HCT116 (cell line): ENCODE measurements around the gene DOCK1. TPM values are rescaled to one million over a fixed set of nuclear protein-coding genes. Genes with fewer than 3 reads are reported as not detected.

Source experiments
- ATAC-seq: fragments of 200-7000 bp; cut with Tn5 transposase; 2 replicates; pipeline ENCODE4 v1.9.1; 2020; ENCODE audit warnings: mild to moderate bottlenecking, moderate library complexity
- BruUV-seq: library from RNA; stranded (reverse); fragments of 400-500 nt; replicated peaks from 2 replicates; lab custom pipeline; 2021; lab: Mats Ljungman, UMichigan
- CTCF ChIA-PET: fragments of 300-600 bp; sonication (Branson Sonifier 250); formaldehyde crosslinking; loops from one replicate; lab custom pipeline; 2021; ENCODE audit warnings: antibody characterized with exemption; lab: Charles Lee
- POLR2A ChIA-PET: fragments of 300-600, 350-600 bp; sonication (Branson Sonifier 250); formaldehyde crosslinking; loops from one replicate; lab custom pipeline; 2021; ENCODE audit warnings: antibody characterized with exemption; lab: Charles Lee
- RAD21 ChIA-PET, 2 experiments: fragments of 300-600 bp; sonication (Branson Sonifier 250); formaldehyde crosslinking; loops; one replicate each; lab custom pipeline; 2023; ENCODE audit warnings: low total read pairs in 2 of 2; ENCODE audit not compliant: uncharacterized antibody in 2 of 2, unreplicated experiment in 2 of 2, low non-redundant PET in 1 of 2; lab: Charles Lee
- DNase-seq: peaks from one replicate; pipeline ENCODE4 v3.0.0-alpha.2; 2010; ENCODE audit warnings: low read depth, low spot score
- H2AFZ ChIP-seq: fragments of 200-600 bp; shearing (Covaris generic), sonication (generic); 2 replicates; pipeline ENCODE4 v1.6.1; 2017; ENCODE audit warnings: low read depth, mixed run types, mixed read lengths, antibody characterized with exemption, low read length; ENCODE audit not compliant: poor library complexity, severe bottlenecking
- H3K27ac ChIP-seq: 2 replicates; pipeline ENCODE4 v1.5.1; 2012; ENCODE audit warnings: low read depth, low read length
- H3K27me3 ChIP-seq: fragments of 200-600 bp; sonication (generic); 2 replicates; pipeline ENCODE4 v1.6.1; 2016; ENCODE audit warnings: mixed run types, low read length, mixed read lengths; ENCODE audit not compliant: insufficient read depth
- H3K36me3 ChIP-seq, 2 experiments: fragments of 200-500 bp in 1 of 2; fragments of 200-600 bp in 1 of 2; sonication (Bioruptor generic) in 1 of 2; sonication (generic) in 1 of 2; 2 replicates each; pipeline versions ENCODE4 v1.5.1 to v1.6.1; 2014 to 2016; ENCODE audit warnings: low read length in 2 of 2, inconsistent platforms in 1 of 2, mixed read lengths in 1 of 2, mixed run types in 1 of 2; ENCODE audit not compliant: insufficient read depth in 2 of 2, control insufficient read depth in 1 of 2
- H3K4me1 ChIP-seq, 2 experiments: fragments of 200-600 bp in 1 of 2; sonication (generic) in 1 of 2; 2 replicates each; pipeline versions ENCODE4 v1.5.1 to v1.6.1; 2012 to 2017; ENCODE audit warnings: low read length in 2 of 2, inconsistent platforms in 1 of 2, mild to moderate bottlenecking in 1 of 2, mixed read lengths in 1 of 2, mixed run types in 1 of 2, moderate library complexity in 1 of 2; ENCODE audit not compliant: insufficient read depth in 2 of 2, control insufficient read depth in 1 of 2
- H3K4me2 ChIP-seq: fragments of 200-600 bp; sonication (generic); 2 replicates; pipeline ENCODE4 v1.6.1; 2017; ENCODE audit warnings: mixed run types, low read length, mixed read lengths
- H3K4me3 ChIP-seq, 2 experiments: fragments of 200-600 bp in 1 of 2; sonication (generic) in 1 of 2; replicated peaks in 1 of 2; 2 replicates each; pipeline ENCODE4 v1.5.1; 2011 to 2016; ENCODE audit warnings: low read length in 2 of 2, control low read depth in 1 of 2, low read depth in 1 of 2, mild to moderate bottlenecking in 1 of 2, mixed read lengths in 1 of 2, mixed run types in 1 of 2
- H3K79me2 ChIP-seq: fragments of 200-600 bp; sonication (generic); 2 replicates; pipeline ENCODE4 v1.6.1; 2017; ENCODE audit warnings: mild to moderate bottlenecking, mixed run types, low read length, moderate library complexity, mixed read lengths; ENCODE audit not compliant: insufficient read depth
- H3K9ac ChIP-seq: fragments of 200-600 bp; sonication (generic); 2 replicates; pipeline ENCODE4 v1.6.1; 2016; ENCODE audit warnings: low read length, mixed read lengths
- H3K9me2 ChIP-seq: fragments of 200-600 bp; sonication (generic), shearing (Covaris generic); 2 replicates; pipeline ENCODE4 v1.6.1; 2017; ENCODE audit warnings: mixed run types, mild to moderate bottlenecking, moderate library complexity; ENCODE audit not compliant: insufficient read depth
- H3K9me3 ChIP-seq, 2 experiments: fragments of 200-500 bp in 1 of 2; fragments of 200-600 bp in 1 of 2; sonication (Bioruptor generic) in 1 of 2; sonication (generic) in 1 of 2; 2 replicates each; pipeline ENCODE4 v1.6.1; 2014 to 2017; ENCODE audit warnings: low read length in 2 of 2, mixed read lengths in 2 of 2, inconsistent platforms in 1 of 2, low read depth in 1 of 2, mild to moderate bottlenecking in 1 of 2, mixed run types in 1 of 2, moderate library complexity in 1 of 2; ENCODE audit not compliant: control insufficient read depth in 1 of 2, insufficient read depth in 1 of 2
- H4K20me1 ChIP-seq: fragments of 200-600 bp; sonication (generic), shearing (Covaris generic); 2 replicates; pipeline ENCODE4 v1.6.1; 2017; ENCODE audit warnings: mixed run types, mild to moderate bottlenecking, moderate library complexity; ENCODE audit not compliant: insufficient read depth
- ATF3 ChIP-seq: IDR thresholded peaks from 2 replicates; pipeline ENCODE4 v1.6.1; 2012
- CEBPB ChIP-seq: IDR thresholded peaks from 2 replicates; pipeline ENCODE4 v1.6.1; 2012; ENCODE audit warnings: low read depth
- CTCF ChIP-seq, 3 experiments: fragments of 200-600 bp in 1 of 3; sonication (generic) in 1 of 3; IDR thresholded peaks in 2 of 3; conservative IDR thresholded peaks in 1 of 3; 2 replicates each; pipeline ENCODE4 v1.5.1; 2012 to 2017; ENCODE audit warnings: low read depth in 2 of 3, low read length in 2 of 3, antibody characterized with exemption in 1 of 3, borderline replicate concordance in 1 of 3, control low read depth in 1 of 3, mild to moderate bottlenecking in 1 of 3, mixed read lengths in 1 of 3, mixed run types in 1 of 3, moderate library complexity in 1 of 3; ENCODE audit not compliant: insufficient read depth in 1 of 3
- REST ChIP-seq: IDR thresholded peaks from 2 replicates; pipeline ENCODE4 v1.6.1; 2012; ENCODE audit warnings: low read depth
- SP1 ChIP-seq: IDR thresholded peaks from 2 replicates; pipeline ENCODE4 v1.6.1; 2012; ENCODE audit warnings: low read depth
- SRF ChIP-seq: IDR thresholded peaks from 2 replicates; pipeline ENCODE4 v1.6.1; 2012; ENCODE audit warnings: low read depth
- YY1 ChIP-seq: IDR thresholded peaks from 2 replicates; pipeline ENCODE4 v1.6.1; 2011; ENCODE audit warnings: low read length, low read depth, moderate library complexity, mild to moderate bottlenecking; ENCODE audit not compliant: insufficient replicate concordance; ENCODE audit errors: extremely low read depth
- intact Hi-C: fragments of 100-400 bp; cut with micrococcal nuclease; formaldehyde crosslinking; loops from 2 replicates; pipeline ENCODE4 v1.10.0; 2022
- total RNA-seq: library from RNA; stranded (reverse); gene quantifications from one replicate; pipeline ENCODE4 v1.2.1, GENCODE V29; 2021; ENCODE audit not compliant: unreplicated experiment

The DOCK1 gene
- total RNA-seq, 1 experiment from 2014 or later = 46.5 TPM

- TF ChIP-seq CTCF (IDR thresholded peaks at IDR 0.05 in 2 of 3, conservative IDR thresholded peaks at IDR 0.05 in 1 of 3; ENCODE audit: borderline replicate concordance in 1 of 3, insufficient read depth in 1 of 3, low read depth in 2 of 3, low read length in 2 of 3) = no peak
- TF ChIP-seq SRF = no peak
- no peak for TF ChIP-seq YY1
- no peak for TF ChIP-seq CEBPB
- TF ChIP-seq ATF3 = no peak
- TF ChIP-seq REST = no peak
- TF ChIP-seq SP1 = no peak
- H3K9me2 ChIP-seq = no peaks in the 10 kb centered on the region
- no peak overlapping the region for H2AFZ ChIP-seq
- H3K9ac ChIP-seq = no peak overlapping the region
- POLR2A ChIA-PET = no interaction called here
- no peak overlapping the region for H3K4me3 ChIP-seq
- intact Hi-C loops = no loop called here
- no TSS peak for BruUV-seq
- no peaks in the 10 kb centered on the region for H3K79me2 ChIP-seq
- no peak overlapping the region for H3K27ac ChIP-seq
- RAD21 ChIA-PET = no interaction called here
- no peak for DNase-seq
- no peak for ATAC-seq
- no peaks in the 10 kb centered on the region for H3K9me3 ChIP-seq
- H3K4me1 ChIP-seq = no peaks in the 10 kb centered on the region
- CTCF ChIA-PET = no interaction called here
- H3K27me3 ChIP-seq = peaks cover 84% of the 10 kb centered on the region
- no peaks in the 10 kb centered on the region for H3K36me3 ChIP-seq
- H4K20me1 ChIP-seq = no peaks in the 10 kb centered on the region
- H3K4me2 ChIP-seq = no peak overlapping the region
Observed at GRCh38 chr10:127498087-127498486, 592.9 kb downstream of the DOCK1 start.
